GM12801 (cell line): Measurements from ENCODE around the gene SMAP1.

Experiments used
- TF ChIP-seq, protein P1 (sequence below): IDR thresholded peaks from one replicate; pipeline ENCODE4 v1.5.1; 2011; ENCODE audit warnings: control low read depth; ENCODE audit not compliant: insufficient read length; ENCODE audit errors: extremely low read depth

SMAP1 gene

DNA sequence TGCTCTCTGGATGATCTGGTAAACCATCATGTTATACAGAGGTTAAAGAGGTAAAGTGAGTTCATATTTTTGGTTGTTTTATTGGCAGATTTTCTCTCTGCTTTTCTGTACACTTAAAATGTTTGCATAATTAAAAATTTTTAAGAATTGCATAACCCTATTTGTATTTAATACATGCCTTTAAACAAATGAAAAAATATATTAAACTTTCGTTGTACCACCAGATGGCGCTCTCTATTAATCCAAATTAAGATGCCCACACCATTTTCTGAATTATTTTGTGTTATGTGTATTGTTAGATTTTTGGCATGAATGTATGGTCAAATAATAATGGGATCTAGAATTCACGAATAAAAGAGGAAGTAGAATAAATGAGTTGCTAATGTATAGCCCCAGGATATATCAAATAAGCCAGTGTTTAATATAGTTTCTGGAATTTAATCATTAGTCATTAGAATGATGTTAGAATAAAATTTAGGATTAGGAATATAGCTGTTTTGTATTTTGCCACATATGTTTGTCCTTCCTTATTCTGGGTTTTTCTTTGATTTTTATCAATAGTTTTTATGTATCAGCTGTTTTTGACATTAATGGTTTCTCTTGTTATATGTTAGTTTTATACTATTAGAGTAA lies 38.9 kb downstream of the SMAP1 start:
- TF ChIP-seq, protein P1, sequence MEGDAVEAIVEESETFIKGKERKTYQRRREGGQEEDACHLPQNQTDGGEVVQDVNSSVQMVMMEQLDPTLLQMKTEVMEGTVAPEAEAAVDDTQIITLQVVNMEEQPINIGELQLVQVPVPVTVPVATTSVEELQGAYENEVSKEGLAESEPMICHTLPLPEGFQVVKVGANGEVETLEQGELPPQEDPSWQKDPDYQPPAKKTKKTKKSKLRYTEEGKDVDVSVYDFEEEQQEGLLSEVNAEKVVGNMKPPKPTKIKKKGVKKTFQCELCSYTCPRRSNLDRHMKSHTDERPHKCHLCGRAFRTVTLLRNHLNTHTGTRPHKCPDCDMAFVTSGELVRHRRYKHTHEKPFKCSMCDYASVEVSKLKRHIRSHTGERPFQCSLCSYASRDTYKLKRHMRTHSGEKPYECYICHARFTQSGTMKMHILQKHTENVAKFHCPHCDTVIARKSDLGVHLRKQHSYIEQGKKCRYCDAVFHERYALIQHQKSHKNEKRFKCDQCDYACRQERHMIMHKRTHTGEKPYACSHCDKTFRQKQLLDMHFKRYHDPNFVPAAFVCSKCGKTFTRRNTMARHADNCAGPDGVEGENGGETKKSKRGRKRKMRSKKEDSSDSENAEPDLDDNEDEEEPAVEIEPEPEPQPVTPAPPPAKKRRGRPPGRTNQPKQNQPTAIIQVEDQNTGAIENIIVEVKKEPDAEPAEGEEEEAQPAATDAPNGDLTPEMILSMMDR: no peak

DNA sequence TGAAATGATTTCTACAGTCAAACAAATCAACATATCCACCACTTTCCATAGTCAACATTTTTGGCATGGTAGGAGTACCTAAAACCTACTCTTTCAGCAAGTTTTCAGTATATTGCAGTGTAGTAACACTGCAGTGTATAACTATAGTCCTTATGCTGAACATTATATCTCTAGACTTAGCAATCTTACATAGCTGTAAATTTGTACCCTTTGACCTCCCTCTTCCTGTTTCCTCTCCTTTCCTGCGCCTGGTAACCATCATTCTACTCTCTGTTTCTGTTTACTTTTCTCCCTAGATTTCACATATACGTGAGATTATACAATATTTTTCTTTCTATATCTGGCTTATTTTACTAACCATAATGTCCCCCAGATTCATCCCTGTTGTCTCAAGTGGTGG lies 40.2 kb downstream of the SMAP1 start:
- TF ChIP-seq, protein P1: no peak

DNA sequence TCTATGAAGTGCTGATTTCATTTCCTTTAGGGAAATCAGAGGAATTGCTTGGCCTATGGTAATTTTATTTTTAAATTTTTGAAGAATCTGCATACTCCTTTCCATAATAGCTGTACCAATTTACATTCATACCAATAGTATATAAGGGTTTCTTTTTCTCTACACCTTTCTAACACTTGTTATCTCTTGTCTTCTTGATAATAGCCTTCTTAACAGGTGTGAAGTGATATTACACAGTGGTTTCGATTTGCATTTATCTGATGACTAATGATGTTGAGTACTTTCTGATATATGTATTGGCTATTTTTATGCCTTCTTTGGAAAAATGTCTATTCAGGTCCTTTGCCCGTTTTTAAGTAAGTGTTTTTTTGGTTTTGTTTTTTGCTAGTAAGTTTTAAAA lies 40.8 kb downstream of the SMAP1 start:
- TF ChIP-seq, protein P1: no peak

DNA sequence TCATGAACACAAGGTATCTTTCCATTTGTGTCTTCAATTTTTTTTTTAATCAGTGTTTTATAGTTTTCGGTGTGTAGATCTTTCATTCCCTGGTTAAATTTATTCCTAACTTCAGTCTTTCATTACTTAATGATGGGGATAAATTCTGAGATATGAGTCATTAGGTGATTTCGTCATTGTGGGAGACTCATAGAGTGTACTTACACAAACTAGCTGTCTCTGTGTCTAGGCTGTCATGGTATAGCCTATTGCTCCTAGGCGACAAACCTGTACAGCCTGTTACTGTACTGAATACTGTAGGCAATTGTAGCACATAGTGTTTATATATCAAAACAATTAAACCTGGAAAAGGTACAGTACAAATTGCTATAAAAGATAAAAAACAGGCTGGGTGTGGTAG lies 42.1 kb downstream of the SMAP1 start:
- TF ChIP-seq, protein P1: no peak

DNA sequence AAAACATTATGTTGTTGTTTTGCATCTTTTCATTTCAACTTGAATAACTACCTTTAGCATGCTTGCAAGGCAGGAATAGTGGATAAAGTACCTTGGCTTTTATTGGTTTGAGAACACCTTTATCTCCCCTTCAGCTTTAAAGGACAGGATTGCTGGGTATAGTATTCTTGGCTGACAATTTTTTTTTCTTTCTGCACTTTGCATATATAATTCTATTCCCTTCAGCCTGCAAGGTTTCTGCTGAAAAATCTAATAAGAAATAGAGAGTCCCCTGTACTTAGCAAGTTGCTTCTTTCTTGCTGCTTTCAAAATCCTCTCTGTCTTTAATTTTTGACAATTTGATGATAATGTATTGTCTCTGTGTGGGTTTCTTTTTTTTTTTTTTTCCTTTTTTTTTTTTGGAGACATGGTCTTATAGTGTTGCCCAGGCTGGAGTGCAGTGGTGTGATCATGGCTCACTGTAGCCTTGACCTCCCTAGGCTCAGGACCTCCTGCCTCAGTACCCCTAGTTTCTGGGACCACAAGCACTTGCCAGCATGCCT lies 47.1 kb downstream of the SMAP1 start:
- TF ChIP-seq, protein P1: no peak

DNA sequence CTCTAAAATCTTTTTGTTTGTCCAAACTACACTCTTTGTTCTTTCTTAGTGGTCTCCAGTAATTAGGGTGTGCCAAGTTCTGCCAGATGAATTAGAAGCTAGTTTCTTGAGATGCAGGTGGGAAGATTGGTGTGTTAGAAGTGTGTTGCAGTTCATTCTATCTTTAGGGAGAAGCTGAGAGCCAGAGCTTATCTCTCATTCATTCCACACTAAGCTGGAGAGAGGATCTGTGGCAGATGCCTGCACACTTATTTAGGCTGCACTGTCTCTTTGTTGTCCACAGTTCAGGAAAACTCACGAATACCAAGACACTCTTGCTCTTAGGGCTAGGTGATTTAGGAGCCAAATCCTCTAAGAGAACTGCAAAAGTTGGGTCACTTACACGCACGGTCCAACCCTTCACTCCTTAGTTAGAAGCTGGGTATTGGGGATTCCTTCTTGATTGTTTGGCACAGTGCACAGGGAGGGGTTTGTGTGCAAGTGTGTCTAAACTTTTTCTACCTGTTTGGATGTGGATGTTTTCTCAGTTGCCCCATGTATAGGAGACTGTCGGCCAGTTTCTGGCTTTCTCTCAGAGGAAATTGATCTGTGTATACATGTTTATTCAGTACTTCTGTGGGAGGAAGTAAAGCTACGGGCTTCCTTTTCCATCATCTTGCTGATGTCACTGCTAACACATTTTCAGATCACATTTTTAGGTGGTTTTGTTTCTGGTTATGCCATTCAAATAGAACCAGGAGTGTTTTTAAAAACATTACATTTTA lies 49.5 kb downstream of the SMAP1 start:
- TF ChIP-seq, protein P1: no peak

DNA sequence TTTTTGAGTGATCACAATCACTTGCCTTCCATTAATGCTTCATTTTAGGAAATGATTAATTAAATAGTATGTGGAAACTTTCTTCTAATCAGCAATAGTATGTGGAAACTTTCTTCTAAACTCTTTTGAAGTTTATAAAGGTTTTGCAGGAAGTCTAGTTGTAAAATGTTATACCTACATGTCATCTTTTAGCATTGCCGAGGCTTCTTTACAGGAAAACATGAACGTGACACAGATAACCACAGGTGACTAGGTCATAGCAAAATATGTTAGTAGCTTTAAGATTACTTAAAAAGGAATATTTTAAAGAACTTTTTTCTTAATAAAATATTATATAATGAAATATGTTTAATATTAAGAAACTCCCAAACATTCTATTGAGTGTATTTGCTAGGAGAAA lies 56.8 kb downstream of the SMAP1 start:
- TF ChIP-seq, protein P1: no peak
